ENCODE results near the gene NRF1.
"Not testable (repeated sequence)": the region's sequence is repeated elsewhere in the genome, so short reads cannot be mapped to it uniquely, and the experiment has no call there.

Gene NRF1

DNA sequence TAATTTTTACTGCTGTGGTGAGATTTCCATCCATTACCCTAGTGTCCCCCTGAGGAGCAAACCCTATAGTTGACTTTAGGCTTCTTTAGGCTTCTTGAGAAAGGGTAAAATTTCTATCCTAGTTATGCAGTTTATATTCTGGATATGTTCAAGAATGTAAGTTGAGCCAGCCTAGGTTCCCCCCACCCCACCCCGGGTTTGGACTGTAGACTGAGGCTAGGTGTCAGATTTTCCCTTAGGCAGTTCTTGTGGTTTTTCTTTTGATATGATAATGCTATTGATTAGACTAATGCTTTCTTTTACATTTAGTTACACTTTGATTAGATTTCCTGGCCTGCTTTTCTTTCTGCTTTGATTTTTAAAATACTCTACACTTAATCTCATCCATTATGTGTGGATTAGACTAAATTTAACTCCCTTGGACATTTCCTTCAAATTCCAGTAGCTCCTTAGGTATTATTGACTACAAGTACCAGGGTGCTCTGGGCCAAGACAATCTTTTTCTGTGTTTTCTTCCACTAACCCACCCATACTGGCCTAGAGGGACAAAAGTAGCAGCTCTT, 37.7 kb downstream of the NRF1 start:
- DNase-seq (ENCODE audit: low spot score) = no peak

DNA sequence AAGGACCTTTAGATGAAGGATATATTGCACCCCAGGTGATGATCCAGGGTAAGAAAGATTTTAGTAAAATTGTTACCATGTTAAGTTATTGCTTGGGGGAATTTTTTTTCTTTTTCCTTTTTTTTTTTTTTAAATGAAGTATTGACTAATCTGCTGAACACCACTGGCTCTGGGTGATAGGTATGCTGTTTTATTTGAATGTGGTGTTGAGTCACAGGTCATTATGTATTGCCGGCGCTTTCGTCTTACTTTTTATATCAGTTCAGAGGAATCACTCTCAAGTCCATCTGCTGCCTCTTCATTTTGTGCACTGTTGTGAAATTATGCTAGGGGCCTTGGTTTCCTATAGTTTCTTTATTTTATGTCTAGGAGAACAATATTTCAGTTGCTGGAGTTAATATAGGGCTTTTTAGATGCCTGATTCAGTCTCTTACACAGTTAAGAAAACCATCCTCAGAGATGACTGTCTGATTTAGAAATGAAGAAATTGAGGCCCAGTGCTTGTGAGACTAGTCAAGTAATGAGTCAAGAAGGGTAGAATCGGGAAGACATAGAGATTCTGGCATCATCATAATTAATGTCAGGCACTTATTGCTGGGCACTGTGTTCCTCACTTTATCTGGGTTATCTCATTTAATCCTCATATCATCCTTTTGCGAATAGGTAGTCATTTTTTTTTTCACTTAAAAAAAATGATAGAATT, 38.7 kb downstream of the NRF1 start:
- DNase-seq (ENCODE audit: low spot score) = no peak

DNA sequence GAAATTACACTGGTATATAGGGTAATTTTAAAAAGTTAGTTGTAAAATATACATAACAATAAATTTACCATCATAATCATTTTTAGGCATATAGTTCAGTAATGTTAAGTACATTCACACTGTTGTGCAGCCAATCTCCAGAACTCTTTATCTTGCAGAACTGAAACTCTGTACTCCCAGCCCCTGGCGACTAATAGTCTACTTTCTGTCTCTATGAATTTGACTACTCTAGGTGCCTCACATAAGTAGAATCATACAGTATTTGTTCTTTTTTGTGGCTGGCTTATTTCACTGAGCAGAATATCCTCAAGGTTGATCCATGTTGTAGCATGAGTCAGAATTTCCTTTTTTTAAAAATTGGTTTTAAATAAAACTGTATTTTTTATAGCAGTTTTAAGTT, 41.4 kb downstream of the NRF1 start:
- no peak for DNase-seq (ENCODE audit: low spot score)

DNA sequence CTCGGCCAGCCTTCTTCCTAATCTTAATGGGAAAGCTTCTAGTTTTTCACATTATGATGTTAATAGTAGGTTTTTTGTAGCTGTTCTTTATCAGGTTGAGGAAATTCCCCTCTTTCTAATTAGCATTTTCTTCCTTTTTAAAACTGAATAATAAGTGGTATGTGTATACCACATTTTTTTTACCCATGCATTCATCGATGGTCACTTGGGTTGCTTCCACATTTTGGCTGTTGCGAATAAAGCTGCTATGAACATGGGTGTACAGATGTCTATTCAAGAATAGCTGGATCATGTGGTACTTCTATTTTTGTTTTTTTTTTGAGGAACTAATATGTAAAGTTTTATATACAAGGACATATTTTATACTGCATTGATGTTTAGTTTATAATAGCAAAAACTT, 44.3 kb downstream of the NRF1 start:
- DNase-seq (ENCODE audit: low spot score) = no peak

DNA sequence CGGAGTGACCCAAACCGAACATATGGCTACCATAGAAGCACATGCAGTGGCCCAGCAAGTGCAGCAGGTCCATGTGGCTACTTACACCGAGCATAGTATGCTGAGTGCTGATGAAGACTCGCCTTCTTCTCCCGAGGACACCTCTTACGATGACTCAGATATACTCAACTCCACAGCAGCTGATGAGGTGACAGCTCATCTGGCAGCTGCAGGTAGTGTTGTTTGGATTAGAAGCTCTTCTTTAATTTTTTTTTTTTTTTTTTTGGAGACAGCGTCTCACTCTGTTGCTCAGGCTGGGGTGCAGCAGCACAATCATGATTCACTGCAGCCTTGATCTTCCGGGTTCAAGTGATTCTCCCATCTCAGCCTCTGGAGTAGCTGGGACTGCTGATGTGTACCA, 45.8 kb downstream of the NRF1 start:
- peak; percentile 74 for DNase-seq (ENCODE audit: low spot score)

DNA sequence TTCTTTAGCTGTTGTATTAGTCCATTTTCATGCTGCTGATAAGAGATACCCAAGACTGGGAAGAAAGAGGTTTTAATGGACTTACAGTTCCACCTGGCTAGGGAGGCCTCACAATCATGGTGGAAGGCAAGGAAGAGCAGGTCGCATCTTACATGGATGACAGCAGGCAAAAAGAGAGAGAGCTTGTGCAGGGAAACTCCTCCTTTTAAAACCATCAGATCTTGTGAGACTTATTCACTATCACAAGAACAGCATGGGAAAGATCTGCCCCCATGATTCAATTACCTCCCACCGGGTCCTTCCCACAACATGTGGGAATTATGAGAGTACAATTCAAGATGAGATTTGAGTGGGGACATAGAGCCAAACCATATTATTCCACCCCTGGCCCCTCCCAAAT, 48.4 kb downstream of the NRF1 start:
- DNase-seq (ENCODE audit: low spot score) = not testable (repeated sequence)

DNA sequence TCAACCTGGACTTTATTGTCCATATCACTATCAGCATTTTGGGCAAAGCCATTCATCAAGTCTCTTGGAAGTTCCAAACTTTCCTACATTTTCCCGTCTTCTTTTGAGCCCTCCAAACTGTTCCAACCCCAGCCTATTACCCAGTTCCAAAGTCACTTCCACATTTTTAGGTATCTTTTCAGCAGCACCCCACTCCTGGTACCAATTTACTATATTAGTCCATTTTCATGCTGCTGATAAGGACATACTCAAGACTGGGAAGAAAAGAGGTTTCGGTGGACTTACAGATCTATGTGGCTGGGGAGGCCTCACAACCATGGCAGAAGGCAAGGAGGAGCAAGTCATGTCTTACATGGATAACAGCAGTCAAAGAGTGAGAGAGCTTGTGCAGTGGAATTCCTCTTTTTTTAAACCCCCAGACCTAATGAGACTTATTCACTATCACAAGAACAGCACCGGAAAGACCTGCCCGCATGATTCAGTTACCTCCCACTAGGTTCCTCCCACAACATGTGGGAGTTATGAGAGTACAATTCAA, 50.2 kb downstream of the NRF1 start:
- DNase-seq (ENCODE audit: low spot score) = no peak

DNA sequence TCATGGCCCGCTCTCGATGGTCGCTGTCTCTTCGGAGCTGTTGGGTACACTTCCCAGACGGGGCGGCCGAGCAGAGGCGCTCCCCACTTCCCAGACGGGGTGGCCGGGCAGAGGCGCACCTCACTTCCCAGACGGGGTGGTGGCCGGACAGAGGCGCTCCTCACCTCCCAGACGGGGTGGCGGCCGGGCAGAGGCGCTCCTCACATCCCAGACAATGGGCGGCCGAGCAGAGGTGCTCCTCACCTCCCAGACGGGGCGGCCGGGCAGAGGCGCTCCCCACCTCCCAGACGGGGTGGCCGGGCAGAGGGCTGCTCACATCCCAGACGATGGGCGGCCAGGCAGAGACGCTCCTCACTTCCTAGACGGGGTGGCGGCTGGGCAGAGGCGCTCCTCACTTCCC, 51.7 kb downstream of the NRF1 start:
- not testable (repeated sequence) for DNase-seq (ENCODE audit: low spot score)

DNA sequence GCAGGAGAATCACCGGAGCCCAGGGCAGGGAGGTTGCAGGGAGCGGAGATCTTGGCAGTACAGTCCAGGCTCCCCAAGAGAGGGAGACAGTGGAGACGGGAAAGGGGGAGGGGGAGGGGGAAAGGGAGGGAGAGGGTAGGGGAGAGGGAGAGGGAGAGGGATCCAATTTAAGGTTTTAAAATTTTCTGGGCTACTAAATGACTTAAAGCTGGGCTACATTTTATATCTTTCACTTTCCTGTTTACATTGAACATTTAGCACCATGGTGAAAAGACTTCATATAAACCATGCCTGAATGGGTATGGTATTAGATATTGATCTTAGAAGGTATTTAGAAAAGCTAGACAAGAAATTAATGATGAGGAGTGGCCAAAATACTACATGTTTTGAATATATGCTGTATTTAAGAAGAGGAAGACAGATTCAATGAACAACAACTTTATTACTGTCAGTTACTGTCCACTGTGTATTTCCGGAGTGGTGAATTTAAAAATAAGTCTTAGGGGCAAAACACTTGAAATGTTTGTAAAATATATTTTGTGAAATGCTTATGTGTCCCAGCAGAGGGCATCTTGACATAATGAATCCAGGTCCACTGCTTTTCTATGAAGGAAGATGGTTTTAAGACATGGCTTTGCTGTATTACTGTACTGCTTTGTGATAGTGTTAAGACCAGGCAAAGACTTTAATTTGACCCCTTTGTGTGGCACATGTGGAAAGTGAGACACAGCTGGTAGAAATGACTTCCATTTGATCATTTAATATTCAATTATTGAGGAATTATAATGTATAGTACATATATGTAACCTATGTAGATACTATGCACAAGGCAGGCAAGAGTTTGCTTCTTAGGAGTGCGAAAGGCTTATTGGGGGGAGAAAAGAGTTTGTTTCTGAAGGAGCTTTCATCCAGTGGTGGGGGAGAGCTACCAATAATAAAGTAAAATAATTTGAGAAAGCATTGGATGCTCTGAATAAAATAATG, 52.8 kb downstream of the NRF1 start:
- DNase-seq (ENCODE audit: low spot score) = peak; percentile 75

DNA sequence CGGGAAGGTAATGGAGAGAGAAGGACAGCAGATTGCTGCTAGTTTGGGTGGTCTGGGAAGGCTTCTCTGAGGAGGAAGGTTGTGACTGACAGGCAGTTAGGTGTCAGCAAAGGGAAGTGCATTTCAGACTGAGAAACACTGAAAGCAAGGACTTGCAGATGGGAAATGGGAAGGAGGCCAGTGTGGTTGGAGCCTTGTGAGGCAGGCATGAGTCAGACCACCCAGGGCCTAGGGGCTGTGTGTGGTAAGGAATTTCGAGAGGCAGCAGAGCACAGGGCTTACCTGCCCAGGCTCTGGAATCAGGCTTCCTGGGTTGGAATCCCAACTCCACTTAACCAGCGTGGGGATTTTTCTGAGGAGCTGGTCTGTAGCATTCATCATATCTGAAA, 53.5 kb downstream of the NRF1 start:
- peak; percentile 99 for DNase-seq (ENCODE audit: low spot score)

DNA sequence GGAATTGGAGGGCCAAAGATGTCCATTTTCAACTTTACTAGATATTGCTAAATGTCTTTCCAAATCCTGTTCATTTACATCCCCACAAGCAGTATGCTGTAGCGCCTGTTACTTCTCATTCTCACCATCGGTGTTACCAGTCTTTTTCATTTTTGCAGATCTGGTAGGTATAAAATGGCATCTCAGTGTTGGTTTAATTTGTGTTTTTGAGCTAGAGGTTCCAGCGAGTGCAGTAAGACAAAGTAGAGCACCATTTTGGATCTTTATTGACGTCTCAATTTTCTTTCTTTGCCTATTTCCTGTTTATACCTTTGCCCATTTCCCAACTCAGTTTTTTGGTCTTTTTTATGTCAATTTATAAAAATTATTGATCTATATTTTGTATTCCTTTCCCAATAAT, 55.6 kb downstream of the NRF1 start:
- DNase-seq (ENCODE audit: low spot score) = no peak

DNA sequence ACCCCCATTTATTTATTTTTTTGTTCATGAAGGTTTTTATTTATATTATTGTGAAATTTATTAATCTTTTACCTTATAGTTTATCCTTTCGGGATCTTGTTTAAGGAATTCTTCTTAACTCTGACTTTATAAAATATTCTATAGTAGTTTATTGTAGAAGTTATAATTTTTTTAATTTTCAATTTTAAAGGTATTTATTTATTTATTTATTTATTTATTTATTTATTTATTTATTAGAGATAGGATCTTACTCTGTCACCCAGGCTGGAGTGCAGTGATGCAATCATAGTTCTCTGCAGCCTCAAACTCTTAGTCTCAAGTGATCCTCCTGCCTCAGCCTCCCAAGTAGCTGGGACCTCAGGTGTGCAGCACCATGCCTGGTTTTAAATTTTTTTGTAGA, 56.0 kb downstream of the NRF1 start:
- no peak for DNase-seq (ENCODE audit: low spot score)

DNA sequence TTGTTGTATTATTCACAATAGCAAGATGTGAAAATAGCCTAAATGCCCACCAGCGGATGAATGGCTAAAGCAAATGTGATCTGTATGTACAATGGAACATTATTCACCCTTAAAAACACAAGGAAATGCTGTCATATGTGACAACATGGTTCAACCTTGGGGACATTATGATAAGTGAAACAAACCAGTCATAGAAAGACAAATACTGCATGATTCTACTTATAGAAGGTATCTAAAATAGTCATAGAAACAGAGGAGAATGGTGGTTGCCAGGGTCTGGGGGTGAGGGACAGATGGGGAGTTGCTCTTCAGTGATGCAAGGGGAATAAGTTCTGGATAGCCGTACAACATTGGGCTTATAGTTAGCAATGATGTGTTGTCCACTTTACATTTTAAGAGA, 58.4 kb downstream of the NRF1 start:
- no peak for DNase-seq (ENCODE audit: low spot score)

DNA sequence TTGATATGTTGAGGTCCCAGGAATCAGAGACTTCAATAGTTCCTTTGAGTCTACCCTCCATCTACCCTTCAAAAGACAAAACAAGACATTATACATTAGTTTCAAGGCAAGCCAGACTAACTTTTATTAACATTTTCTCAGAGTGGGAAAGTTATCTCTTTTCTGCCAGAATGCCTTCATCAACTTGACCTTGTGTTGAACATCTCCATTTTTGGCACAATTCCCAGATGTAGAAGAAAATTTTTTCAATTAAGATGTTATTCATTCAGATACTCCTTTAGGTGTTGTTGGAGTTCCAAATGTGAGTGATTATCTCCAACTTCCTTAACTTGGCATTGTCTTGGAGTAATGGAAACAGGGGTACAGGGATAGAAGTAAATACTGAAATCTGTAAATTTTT, 59.1 kb downstream of the NRF1 start:
- DNase-seq (ENCODE audit: low spot score) = no peak

DNA sequence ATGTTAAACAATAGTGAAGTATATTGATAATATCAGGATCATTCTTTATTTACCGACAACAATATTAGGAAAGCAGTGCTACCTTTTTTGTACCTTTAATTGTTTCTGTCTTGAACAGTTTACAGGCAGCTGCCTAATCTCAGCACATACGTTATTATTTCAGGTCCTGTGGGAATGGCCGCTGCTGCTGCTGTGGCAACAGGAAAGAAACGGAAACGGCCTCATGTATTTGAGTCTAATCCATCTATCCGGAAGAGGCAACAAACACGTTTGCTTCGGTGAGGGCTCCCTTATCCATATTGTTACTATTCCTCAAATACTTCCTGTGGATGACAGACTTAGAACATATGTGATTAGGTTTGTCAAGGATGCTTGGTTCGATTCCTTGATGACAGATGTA, 59.7 kb downstream of the NRF1 start:
- no peak for DNase-seq (ENCODE audit: low spot score)

DNA sequence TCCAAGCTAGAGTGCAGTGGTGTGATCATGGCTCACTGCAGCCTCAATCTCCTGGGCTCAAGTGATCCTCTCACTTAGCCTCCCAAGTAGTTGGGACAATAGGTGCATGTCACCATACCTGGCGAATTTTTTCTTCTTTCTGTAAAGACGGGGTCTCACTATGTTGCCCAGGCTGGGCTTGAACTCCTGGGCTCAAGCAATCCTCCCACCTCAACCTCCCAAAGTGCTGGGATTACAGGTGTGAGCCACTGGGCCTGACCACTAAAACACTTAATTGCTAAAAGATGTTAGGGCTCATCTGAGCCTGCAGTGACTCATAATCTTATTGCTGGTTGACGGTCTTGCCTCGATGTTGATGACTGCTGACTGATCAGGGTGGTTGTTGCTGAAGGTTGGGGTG, 63.0 kb downstream of the NRF1 start:
- not testable (repeated sequence) for DNase-seq (ENCODE audit: low spot score)

DNA sequence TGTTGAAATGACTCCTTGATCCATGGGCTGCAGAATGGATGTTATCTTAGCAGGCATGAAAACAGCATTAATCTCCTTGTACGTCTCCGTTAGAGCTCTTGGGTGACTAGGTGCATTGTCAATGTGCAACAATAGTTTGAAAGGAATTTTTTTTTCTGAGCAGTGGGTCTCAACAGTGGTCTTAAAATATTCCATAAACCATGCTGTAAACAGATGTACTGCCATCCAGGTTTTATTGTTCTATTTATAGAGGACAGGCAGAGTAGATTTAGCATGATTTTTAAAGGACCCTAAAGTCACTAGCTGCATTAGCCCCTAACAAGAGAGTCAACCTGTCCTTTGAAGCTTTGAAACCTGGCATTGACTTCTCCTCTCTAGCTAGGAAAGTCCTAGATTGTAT, 64.0 kb downstream of the NRF1 start:
- no peak for DNase-seq (ENCODE audit: low spot score)

DNA sequence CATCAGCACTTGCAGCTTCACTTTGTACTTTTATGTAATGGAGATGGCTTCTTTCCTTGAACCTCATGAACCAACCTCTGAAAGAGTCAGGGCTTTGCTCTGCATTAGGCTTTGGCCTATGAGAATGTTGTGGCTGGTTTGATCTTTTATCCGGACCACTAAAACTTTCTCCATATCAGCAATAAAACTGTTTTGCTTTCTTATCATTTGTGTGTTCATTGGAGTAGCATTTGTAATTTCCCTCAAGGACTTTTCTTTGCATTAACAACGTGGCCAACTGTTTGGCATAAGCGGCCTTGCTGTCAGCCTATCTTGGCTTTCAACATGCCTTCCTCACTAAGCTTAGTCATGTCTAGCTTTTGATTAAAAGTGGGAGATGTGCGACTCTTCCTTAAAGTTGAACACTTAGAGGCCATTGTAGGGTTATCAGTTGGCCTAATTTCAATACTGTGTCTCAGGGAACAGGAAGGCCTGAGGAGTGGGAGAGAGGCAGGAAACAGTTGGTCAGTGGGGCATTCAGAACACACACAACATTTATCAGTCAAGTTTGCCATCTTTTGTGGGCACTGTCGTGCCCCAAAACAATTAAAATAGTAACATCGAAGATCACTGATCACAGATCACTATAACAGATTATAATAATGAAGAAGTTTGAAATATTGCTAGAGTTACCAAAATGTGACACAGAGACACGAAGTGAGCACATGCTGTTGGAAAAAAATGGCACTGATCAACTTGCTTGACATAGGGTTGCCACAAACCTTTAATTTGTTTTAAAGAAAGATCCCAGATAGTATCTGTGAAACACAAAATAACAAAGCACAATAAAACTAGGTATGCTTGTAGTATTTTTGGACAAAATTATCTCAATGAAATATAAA, 64.7 kb downstream of the NRF1 start:
- DNase-seq (ENCODE audit: low spot score) = no peak

DNA sequence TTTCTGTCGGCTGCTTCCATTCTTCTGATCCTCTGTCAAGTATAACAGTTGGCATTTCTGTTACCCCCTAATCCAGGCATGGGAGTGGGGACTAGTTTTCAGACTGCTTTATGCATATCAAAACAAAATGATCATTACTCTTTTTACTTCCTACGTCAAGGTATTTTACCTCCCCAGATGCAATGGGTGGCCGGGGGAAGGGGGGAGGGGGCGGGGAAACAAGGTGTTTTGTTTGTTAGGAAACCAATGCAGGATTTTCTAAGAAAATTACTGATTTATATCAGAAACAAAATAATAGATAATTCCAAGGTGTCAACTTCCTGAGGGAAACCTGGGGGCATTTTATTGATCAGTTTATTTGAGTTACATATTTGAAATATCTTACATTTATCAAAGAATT, 66.3 kb downstream of the NRF1 start:
- DNase-seq (ENCODE audit: low spot score) = no peak

DNA sequence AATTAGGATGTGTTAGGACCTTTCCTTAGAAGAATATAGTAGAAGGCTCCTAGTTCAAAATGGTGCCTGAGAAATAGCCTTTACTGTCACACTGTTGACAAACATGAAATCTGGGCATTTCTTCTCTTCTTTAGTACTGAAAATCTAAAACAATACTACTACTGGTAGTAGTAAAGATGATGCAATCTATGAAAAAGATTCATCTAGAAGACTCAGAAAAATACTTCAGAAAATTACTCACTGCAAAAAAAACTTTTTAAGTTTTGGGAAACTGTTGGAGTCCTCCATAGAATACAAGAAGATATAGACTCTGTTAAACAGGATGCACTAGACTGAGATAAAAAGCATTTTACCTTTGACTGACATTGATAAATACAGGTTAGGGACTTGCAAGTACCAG, 67.1 kb downstream of the NRF1 start:
- DNase-seq (ENCODE audit: low spot score) = no peak

DNA sequence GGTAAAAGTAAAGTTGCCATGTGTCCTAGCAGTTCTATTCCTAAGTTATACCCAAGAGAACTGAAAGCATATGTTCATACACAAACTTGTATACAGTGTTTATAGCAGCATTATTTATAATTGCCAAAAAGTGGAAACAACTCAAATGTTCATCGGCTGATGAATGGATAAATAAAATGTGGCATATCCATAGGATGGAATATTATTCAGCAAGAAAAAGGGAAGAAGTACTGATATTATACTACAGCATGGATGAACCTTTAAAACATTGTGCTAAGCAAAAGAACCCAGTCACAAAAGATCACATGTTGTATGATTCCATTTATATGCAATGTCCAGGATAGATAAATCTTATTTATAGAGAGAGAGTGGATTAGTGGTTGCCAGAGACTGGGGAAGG, 68.9 kb downstream of the NRF1 start:
- DNase-seq (ENCODE audit: low spot score) = no peak

DNA sequence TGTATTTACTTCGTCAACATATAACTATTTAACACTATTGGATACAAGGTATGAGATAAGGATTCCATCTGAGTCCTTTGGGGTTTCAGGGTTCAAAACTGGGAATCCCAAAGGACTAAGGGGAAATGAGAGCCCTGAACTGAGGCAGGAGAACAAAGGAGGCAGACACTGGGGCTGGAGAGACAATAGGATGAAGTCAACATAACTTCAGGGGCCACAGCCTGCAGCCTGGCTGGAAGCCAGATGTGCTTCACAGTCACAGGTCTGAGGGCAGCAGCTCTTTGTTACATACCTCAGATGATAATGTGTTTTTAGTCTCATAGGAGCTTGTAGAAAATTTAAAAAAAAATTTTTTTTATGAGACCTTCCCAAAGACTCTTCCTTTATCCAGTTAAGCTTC, 73.3 kb downstream of the NRF1 start:
- peak; percentile 63 for DNase-seq (ENCODE audit: low spot score)

All from kidney tubule cell (primary cell).